GM12801 (cell line): Measurements from ENCODE around the gene STT3B.

Experiments used
- CTCF ChIP-seq: IDR thresholded peaks from one replicate; pipeline ENCODE4 v1.5.1; 2011; ENCODE audit warnings: control low read depth; ENCODE audit not compliant: insufficient read length; ENCODE audit errors: extremely low read depth

Gene STT3B

GRCh38 chr3:31493149-31493548 lies 39.6 kb upstream of the STT3B start:
- TF ChIP-seq CTCF: no peak

- no peak for TF ChIP-seq CTCF
Observed at GRCh38 chr3:31495971-31496665, 36.6 kb upstream of the STT3B start.

GRCh38 chr3:31498791-31499190 lies 33.9 kb upstream of the STT3B start:
- no peak for TF ChIP-seq CTCF

- no peak for TF ChIP-seq CTCF
Observed at GRCh38 chr3:31499281-31499680, 33.4 kb upstream of the STT3B start.

GRCh38 chr3:31502803-31503221 lies 29.9 kb upstream of the STT3B start:
- no peak for TF ChIP-seq CTCF

GRCh38 chr3:31503456-31503855 lies 29.3 kb upstream of the STT3B start:
- TF ChIP-seq CTCF: no peak

GRCh38 chr3:31504230-31504629 lies 28.5 kb upstream of the STT3B start:
- TF ChIP-seq CTCF: no peak
